K562 (cell line): ENCODE data around the gene NR3C1. TPM values are rescaled to one million over a fixed set of nuclear protein-coding genes. Genes with fewer than 3 reads are reported as not detected.

ENCODE experiments used
- ATAC-seq: fragments of 200-7000 bp; cut with Tn5 transposase; 3 replicates; pipeline ENCODE4 v1.9.1; 2020; ENCODE audit warnings: moderate library complexity
- BruUV-seq: library from RNA; stranded (reverse); fragments of 400-500 nt; replicated peaks from 2 replicates; lab custom pipeline; 2021; lab: Mats Ljungman, UMichigan
- CTCF ChIA-PET: fragments of 300-600 bp; formaldehyde crosslinking; extraction: SDS; loops from one replicate; lab custom pipeline; 2021; ENCODE audit warnings: low intra/inter-chr PET ratio; lab: Yijun Ruan, JAX
- POLR2A ChIA-PET: fragments of 300-600, 350-650 bp; sonication (Branson Sonifier 250); formaldehyde crosslinking; extraction: SDS; loops from one replicate; lab custom pipeline; 2021; ENCODE audit warnings: antibody characterized with exemption, inconsistent platforms; lab: Yijun Ruan, JAX
- DNase-seq, 4 experiments: peaks; one replicate each; pipeline versions ENCODE4 v3.0.0 to v3.0.0-alpha.2; 2011 to 2018; ENCODE audit warnings: low spot score in 3 of 4, mixed read lengths in 3 of 4; ENCODE audit errors: extremely low read depth in 1 of 4
- FAIRE-seq: peaks from 2 replicates; lab custom pipeline; 2011; peaks lifted over from hg19 to GRCh38; lab: Jason Lieb, UNC
- H2AFZ ChIP-seq: 2 replicates; pipeline ENCODE4 v1.6.0; 2011; ENCODE audit warnings: low read depth, low read length, control low read depth, inconsistent platforms
- H3K27ac ChIP-seq: fragments of 200-600 bp; 3 replicates; pipeline ENCODE4 v1.8.0; 2011; ENCODE audit warnings: low read depth, mild to moderate bottlenecking, control low read depth, inconsistent platforms, low read length, moderate library complexity, mixed read lengths; ENCODE audit errors: extremely low read depth
- H3K27me3 ChIP-seq, 2 experiments: fragments of 300-600 bp in 1 of 2; 2 replicates in 1 of 2; 3 replicates in 1 of 2; pipeline versions ENCODE4 v1.6.0 to v1.8.0; 2011; ENCODE audit warnings: inconsistent platforms in 2 of 2, low read length in 2 of 2, mild to moderate bottlenecking in 1 of 2, mixed read lengths in 1 of 2, moderate library complexity in 1 of 2; ENCODE audit not compliant: control insufficient read depth in 2 of 2, insufficient read depth in 2 of 2
- H3K36me3 ChIP-seq: fragments of 300-600 bp; 3 replicates; pipeline ENCODE4 v1.8.0; 2011; ENCODE audit warnings: mild to moderate bottlenecking, low read length, inconsistent platforms; ENCODE audit not compliant: control insufficient read depth, insufficient read depth
- H3K4me1 ChIP-seq, 2 experiments: fragments of 200-600 bp in 1 of 2; replicated peaks in 1 of 2; 2 replicates in 1 of 2; 3 replicates in 1 of 2; pipeline versions ENCODE4 v1.5.1 to v1.8.0; 2011; ENCODE audit warnings: inconsistent platforms in 2 of 2, low read length in 2 of 2, mild to moderate bottlenecking in 1 of 2, mixed read lengths in 1 of 2, moderate library complexity in 1 of 2; ENCODE audit not compliant: control insufficient read depth in 2 of 2, insufficient read depth in 2 of 2
- H3K4me2 ChIP-seq: 2 replicates; pipeline ENCODE4 v1.6.1; 2011; ENCODE audit warnings: low read length, control low read depth, inconsistent platforms, mixed read lengths; ENCODE audit not compliant: insufficient read depth
- H3K4me3 ChIP-seq: fragments of 200-600 bp; sonication (generic), shearing (Covaris generic); 2 replicates; pipeline ENCODE4 v1.5.1; 2016; ENCODE audit warnings: control low read depth, inconsistent platforms
- H3K79me2 ChIP-seq: fragments of 200-600 bp; 3 replicates; pipeline ENCODE4 v1.8.0; 2011; ENCODE audit warnings: low read length, inconsistent platforms; ENCODE audit not compliant: control insufficient read depth, insufficient read depth
- H3K9ac ChIP-seq, 2 experiments: 2 replicates each; pipeline versions ENCODE4 v1.6.0 to v1.6.1; 2011; ENCODE audit warnings: low read depth in 2 of 2, low read length in 2 of 2, control low read depth in 1 of 2, inconsistent platforms in 1 of 2, mild to moderate bottlenecking in 1 of 2, mixed read lengths in 1 of 2; ENCODE audit not compliant: insufficient read depth in 1 of 2
- H3K9me1 ChIP-seq: one replicate; pipeline ENCODE4 v1.6.0; 2011; ENCODE audit warnings: inconsistent platforms, mild to moderate bottlenecking, low read length, moderate library complexity; ENCODE audit not compliant: control insufficient read depth, insufficient read depth
- H3K9me3 ChIP-seq: replicated peaks from 2 replicates; pipeline ENCODE4 v1.5.1; 2011; ENCODE audit warnings: low read depth, low read length, inconsistent platforms; ENCODE audit not compliant: control insufficient read depth, insufficient read depth
- H4K20me1 ChIP-seq: replicated peaks from 2 replicates; pipeline ENCODE4 v1.6.1; 2011; ENCODE audit warnings: low read length, inconsistent platforms, mixed read lengths; ENCODE audit not compliant: control insufficient read depth, insufficient read depth
- ARNT ChIP-seq, 2 experiments: fragments of 450-650 bp; IDR thresholded peaks; 2 replicates each; pipeline ENCODE4 v1.6.1; 2016; ENCODE audit warnings: mild to moderate bottlenecking in 1 of 2
- CEBPB ChIP-seq: fragments of 450-650 bp; IDR thresholded peaks from 2 replicates; pipeline ENCODE4 v1.6.1; 2016; ENCODE audit warnings: missing genetic modification characterization, missing compliant biosample characterization
- CEBPG ChIP-seq, 3 experiments: fragments of 200-800 bp in 1 of 3; sonication (Bioruptor generic) in 1 of 3; sonication (generic) in 1 of 3; formaldehyde crosslinking in 1 of 3; IDR thresholded peaks in 2 of 3; conservative IDR thresholded peaks in 1 of 3; 2 replicates each; pipeline versions ENCODE4 v1.6.1 to v1.8.0; 2016 to 2022; ENCODE audit warnings: missing compliant biosample characterization in 2 of 3, missing genetic modification characterization in 2 of 3, mild to moderate bottlenecking in 1 of 3, missing genetic modification reagents in 1 of 3
- CHD7 ChIP-seq: fragments of 200-600 bp; sonication (generic); IDR thresholded peaks from one replicate; pipeline ENCODE4 v1.6.1; 2012; ENCODE audit warnings: mild to moderate bottlenecking, low read depth, low read length, inconsistent platforms
- WGBS: fragments of 100-300 bp; shearing (Covaris generic); methylation state at CpG from one replicate; pipeline ENCODE4 v1.1.6; 2016; ENCODE audit warnings: low coverage, mixed read lengths; ENCODE audit not compliant: insufficient coverage; ENCODE audit errors: missing lambda C conversion rate; 5-methylcytosine and 5-hydroxymethylcytosine counted together
- in situ Hi-C: fragments of 300-500 bp; cut with MboI; formaldehyde crosslinking; loops from 4 replicates; pipeline ENCODE4 v1.15.0; 2018; ENCODE audit warnings: inconsistent platforms, mixed read lengths
- intact Hi-C: fragments of 100-400 bp; cut with micrococcal nuclease; formaldehyde crosslinking; loops from 2 replicates; pipeline ENCODE4 v1.14.2; 2022
- polyA plus RNA-seq, 8 experiments: library from polyadenylated mRNA; depleted of rRNA in 4 of 8; stranded (reverse) in 5 of 8; unstranded in 3 of 8; fragments of >200 nt; fragmentation: Nextera tagmentation in 2 of 8; fragmentation: Illumina TruSeq in 1 of 8; extraction: Ambion mirVana in 2 of 8; extraction: Trizol in 1 of 8; gene quantifications; 2 replicates each; pipeline versions ENCODE4 v1.2.1 to v1.2.3, GENCODE V29; 2011 to 2014; ENCODE audit warnings: inconsistent platforms in 1 of 8, missing spikeins in 1 of 8
- total RNA-seq, 7 experiments: library from RNA; depleted of rRNA in 6 of 7; stranded (reverse); fragments of >200 nt in 6 of 7; fragmentation: Illumina TruSeq in 2 of 7; extraction: Trizol in 2 of 7; gene quantifications; 2 replicates each; pipeline versions ENCODE4 v1.2.1 to v1.2.3, GENCODE V29; 2011 to 2021; ENCODE audit warnings: low replicate concordance in 1 of 7
- TF ChIP-seq, protein P1 (sequence below), 2 experiments: fragments of 450-650 bp in 1 of 2; sonication (generic) in 1 of 2; formaldehyde crosslinking in 1 of 2; IDR thresholded peaks in 1 of 2; conservative IDR thresholded peaks in 1 of 2; 2 replicates each; pipeline versions ENCODE4 v1.6.1 to v1.8.1; 2016 to 2023; ENCODE audit warnings: mild to moderate bottlenecking in 2 of 2, moderate library complexity in 2 of 2, inconsistent platforms in 1 of 2, missing genetic modification reagents in 1 of 2

NR3C1 gene
- total and polyA plus RNA-seq, 9 of the 15 experiments (the other 6 are each of a cell fraction or from before 2014, with no cell fraction given): 8.2 to 36.0 (median 15.0) TPM

DNA sequence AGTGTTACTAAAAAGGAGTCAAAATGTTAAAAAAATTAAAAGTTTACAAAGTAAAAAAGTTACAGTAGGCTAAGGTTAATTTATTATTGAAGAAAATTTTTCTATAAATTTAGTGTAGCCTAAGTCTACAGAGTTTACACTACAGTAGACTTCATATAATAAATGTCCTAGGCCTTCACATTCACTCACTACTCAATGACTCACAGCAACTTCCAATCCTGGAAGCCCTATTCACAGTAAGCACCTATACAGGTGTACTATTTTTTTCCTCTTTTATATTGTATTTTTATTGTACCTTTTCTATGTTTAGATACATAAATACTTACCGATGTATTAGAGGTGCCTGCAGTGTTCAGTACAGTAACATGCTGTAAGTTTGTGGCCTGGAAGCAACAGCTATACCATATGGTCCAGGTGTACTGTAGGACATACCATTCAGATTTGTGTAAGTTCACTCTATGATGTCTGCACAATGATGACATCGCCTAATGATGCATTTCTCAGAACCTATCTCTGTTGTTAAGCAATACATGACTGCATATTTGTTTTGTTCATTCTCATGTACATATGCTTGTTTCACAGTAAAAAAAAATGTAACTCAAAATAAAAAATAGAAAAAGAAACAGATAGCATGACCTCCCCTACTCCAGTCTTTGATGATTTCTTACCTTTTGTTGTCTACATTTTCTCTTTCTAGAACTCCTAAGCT lies 64.7 kb downstream of the NR3C1 start:
- DNase-seq (no peak), FAIRE-seq (no peak)
- Histone ChIP-seq H4K20me1 (no peaks in the 10 kb centered on the region), H3K4me3 (no peak overlapping the region), H3K4me2 (no peak overlapping the region)
- WGBS: 87% methylated on average over 2 of the region's 2 CpGs
- no TSS peak for BruUV-seq
- intact Hi-C loops: no loop called here
- TF ChIP-seq CEBPB: peak; percentile 61
- TF ChIP-seq CHD7: no peak
- no peak for TF ChIP-seq CEBPG (CRISPR knock-in tag; IDR thresholded peaks at IDR 0.05)
- TF ChIP-seq CEBPG (tag; conservative IDR thresholded peaks at IDR 0.05 in 1 of 2, IDR thresholded peaks at IDR 0.05 in 1 of 2): peak; percentile 30 to 80; a peak in 2 of 4 replicates
- TF ChIP-seq, protein P1, sequence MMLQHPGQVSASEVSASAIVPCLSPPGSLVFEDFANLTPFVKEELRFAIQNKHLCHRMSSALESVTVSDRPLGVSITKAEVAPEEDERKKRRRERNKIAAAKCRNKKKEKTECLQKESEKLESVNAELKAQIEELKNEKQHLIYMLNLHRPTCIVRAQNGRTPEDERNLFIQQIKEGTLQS (IDR thresholded peaks at IDR 0.05): peak; percentile 60; the same call in 1 of the 2 replicates
- TF ChIP-seq, protein P1 (CRISPR knock-in tag; conservative IDR thresholded peaks at IDR 0.05): no peak
- TF ChIP-seq ARNT (IDR thresholded peaks at IDR 0.05): no peak
- TF ChIP-seq, all 486 proteins: peak for 3
- peaks cover 0 to 23% of the 10 kb centered on the region in 2 experiments; a peak in 2 of 5 replicates for H3K4me1 ChIP-seq
- H3K27me3 ChIP-seq: no peaks in the 10 kb centered on the region
- H3K9ac ChIP-seq: no peak overlapping the region
- peak; percentile 44 for ATAC-seq
- H3K36me3 ChIP-seq: 0 out of 3 replicates have a peak, but pooled peaks cover 7% of the 10 kb centered on the region
- no peak overlapping the region for H2AFZ ChIP-seq
- H3K9me1 ChIP-seq: no peaks in the 10 kb centered on the region
- peaks cover 51% of the 10 kb centered on the region for H3K79me2 ChIP-seq
- in situ Hi-C loops: no loop called here
- H3K27ac ChIP-seq: no peak overlapping the region
- CTCF ChIA-PET: no interaction called here
- H3K9me3 ChIP-seq: no peaks in the 10 kb centered on the region
- POLR2A ChIA-PET: interaction anchor here (0.5 to 1.0 kb wide), 3 partner anchors 21 to 110 kb away, joined by 3 read pairs; no protein-coding TSS in a partner anchor
